Thymus (tissue), 2 donors: ENCODE data around the gene SCART1. TPM values are rescaled to one million over a fixed set of nuclear protein-coding genes. Genes with fewer than 3 reads are reported as not detected.

Experiments used
- polyA plus RNA-seq: library from polyadenylated mRNA; stranded (reverse); fragments of 200-250 nt; gene quantifications from one replicate; pipeline ENCODE4 v1.2.3, GENCODE V29; 2013
- total RNA-seq: library from RNA; stranded (reverse); fragments of 120-200 nt; gene quantifications from one replicate; pipeline ENCODE4 v1.2.4, GENCODE V29; 2013
- donor health status: healthy.

The SCART1 gene
- total and polyA plus RNA-seq, 2 donors = 0.94 to 1.6 TPM

Other genes with a start within 250 kb of the SCART1 start
- gene UTF1, start 223.7 kb upstream of the SCART1 start, total RNA-seq = not detected
- 0.02 TPM for gene UTF1, start 223.7 kb upstream of the SCART1 start, polyA plus RNA-seq
- 0.09 TPM for gene VENTX, start 216.1 kb upstream of the SCART1 start, total RNA-seq
- gene VENTX, start 216.1 kb upstream of the SCART1 start, polyA plus RNA-seq = 1.5 TPM
- gene ADAM8, start 177.1 kb upstream of the SCART1 start, total RNA-seq = 8.3 TPM
- gene ADAM8, start 177.1 kb upstream of the SCART1 start, polyA plus RNA-seq = 19.2 TPM
- 26.9 TPM for gene TUBGCP2, start 145.1 kb upstream of the SCART1 start, total RNA-seq
- gene TUBGCP2, start 145.1 kb upstream of the SCART1 start, polyA plus RNA-seq = 164 TPM
- gene ZNF511, start 145.0 kb upstream of the SCART1 start, total RNA-seq = 20.6 TPM
- 39.1 TPM for gene ZNF511, start 145.0 kb upstream of the SCART1 start, polyA plus RNA-seq
- gene CALY, start 117.0 kb upstream of the SCART1 start, total RNA-seq = not detected
- gene CALY, start 117.0 kb upstream of the SCART1 start, polyA plus RNA-seq = 0.21 TPM
- 1.0 TPM for gene PRAP1, start 106.6 kb upstream of the SCART1 start, total RNA-seq
- 1.2 TPM for gene PRAP1, start 106.6 kb upstream of the SCART1 start, polyA plus RNA-seq
- 18.3 TPM for gene FUOM, start 95.9 kb upstream of the SCART1 start, total RNA-seq
- 23.9 TPM for gene FUOM, start 95.9 kb upstream of the SCART1 start, polyA plus RNA-seq
- 39.8 TPM for gene ECHS1, start 80.6 kb upstream of the SCART1 start, total RNA-seq
- gene ECHS1, start 80.6 kb upstream of the SCART1 start, polyA plus RNA-seq = 54.9 TPM
- 2.9 TPM for gene PAOX, start 74.7 kb upstream of the SCART1 start, total RNA-seq
- gene PAOX, start 74.7 kb upstream of the SCART1 start, polyA plus RNA-seq = 6.5 TPM
- 22.7 TPM for gene MTG1, start 59.8 kb upstream of the SCART1 start, total RNA-seq
- gene MTG1, start 59.8 kb upstream of the SCART1 start, polyA plus RNA-seq = 59.4 TPM
- gene SPRN, start 29.3 kb upstream of the SCART1 start, total RNA-seq = 0.05 TPM
- 0.46 TPM for gene SPRN, start 29.3 kb upstream of the SCART1 start, polyA plus RNA-seq
- gene CYP2E1, start 73.4 kb downstream of the SCART1 start, total RNA-seq = 3.4 TPM
- gene CYP2E1, start 73.4 kb downstream of the SCART1 start, polyA plus RNA-seq = 2.6 TPM
- gene SYCE1, start 111.6 kb downstream of the SCART1 start, total RNA-seq = not detected
- 0.41 TPM for gene SYCE1, start 111.6 kb downstream of the SCART1 start, polyA plus RNA-seq
- gene FRG2B, start 172.8 kb downstream of the SCART1 start, total RNA-seq = not detected
- gene FRG2B, start 172.8 kb downstream of the SCART1 start, polyA plus RNA-seq = not detected